Fibroblast of lung (primary cell): ENCODE measurements around the gene ITGA5.
A peak's percentile ranks its signal among the peaks of the same experiment; 100 is the strongest.

Experiments used
- EZH2 ChIP-seq: IDR thresholded peaks from 2 replicates; pipeline ENCODE4 v1.5.1; 2012; ENCODE audit warnings: low read length, control low read depth, mild to moderate bottlenecking; ENCODE audit errors: missing control alignments
- TF ChIP-seq, protein P1 (sequence below), 2 donors: IDR thresholded peaks in 1 of 2; conservative IDR thresholded peaks in 1 of 2; 1 replicate in 1 of 2; 2 replicates in 1 of 2; pipeline ENCODE4 v1.5.1; 2011 to 2012; ENCODE audit warnings: low read length in 2 of 2, control low read depth in 1 of 2, inconsistent platforms in 1 of 2, low read depth in 1 of 2, mild to moderate bottlenecking in 1 of 2

DNA sequence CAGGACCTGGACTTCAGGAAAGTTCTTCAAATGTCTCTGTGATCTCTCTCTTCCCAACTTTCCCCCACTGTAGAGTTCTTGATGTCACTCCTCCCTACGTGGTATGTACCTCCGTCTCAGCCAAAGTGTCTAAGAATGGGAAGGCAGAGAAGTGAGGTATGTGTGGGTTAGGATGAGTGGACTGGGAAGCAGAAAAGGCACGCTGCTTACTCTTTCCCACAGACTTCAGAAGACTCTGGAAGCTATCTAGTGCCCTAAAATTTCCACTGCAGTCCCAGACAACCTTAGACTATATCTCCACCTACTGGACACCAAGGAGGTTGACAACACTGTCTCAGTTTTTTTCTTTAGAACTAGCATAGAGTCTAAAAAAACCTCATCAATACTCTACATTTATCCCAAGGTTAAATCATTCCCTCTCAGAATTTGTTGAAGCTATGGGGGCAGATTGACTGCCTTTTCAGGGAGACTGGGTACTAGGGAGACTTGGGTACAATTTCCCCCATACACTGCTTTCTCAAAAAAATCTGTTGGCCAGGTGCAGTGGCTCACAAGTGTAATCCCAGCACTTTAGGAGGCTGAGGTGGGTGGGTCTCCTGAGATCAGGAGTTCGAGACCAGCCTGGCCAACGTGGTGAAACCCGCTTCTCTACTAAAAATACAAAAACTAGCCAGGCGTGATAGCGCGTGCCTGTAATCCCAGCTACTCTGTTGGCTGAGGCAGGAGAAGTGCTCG lies 20.6 kb upstream of the ITGA5 start:
- TF ChIP-seq, protein P1, sequence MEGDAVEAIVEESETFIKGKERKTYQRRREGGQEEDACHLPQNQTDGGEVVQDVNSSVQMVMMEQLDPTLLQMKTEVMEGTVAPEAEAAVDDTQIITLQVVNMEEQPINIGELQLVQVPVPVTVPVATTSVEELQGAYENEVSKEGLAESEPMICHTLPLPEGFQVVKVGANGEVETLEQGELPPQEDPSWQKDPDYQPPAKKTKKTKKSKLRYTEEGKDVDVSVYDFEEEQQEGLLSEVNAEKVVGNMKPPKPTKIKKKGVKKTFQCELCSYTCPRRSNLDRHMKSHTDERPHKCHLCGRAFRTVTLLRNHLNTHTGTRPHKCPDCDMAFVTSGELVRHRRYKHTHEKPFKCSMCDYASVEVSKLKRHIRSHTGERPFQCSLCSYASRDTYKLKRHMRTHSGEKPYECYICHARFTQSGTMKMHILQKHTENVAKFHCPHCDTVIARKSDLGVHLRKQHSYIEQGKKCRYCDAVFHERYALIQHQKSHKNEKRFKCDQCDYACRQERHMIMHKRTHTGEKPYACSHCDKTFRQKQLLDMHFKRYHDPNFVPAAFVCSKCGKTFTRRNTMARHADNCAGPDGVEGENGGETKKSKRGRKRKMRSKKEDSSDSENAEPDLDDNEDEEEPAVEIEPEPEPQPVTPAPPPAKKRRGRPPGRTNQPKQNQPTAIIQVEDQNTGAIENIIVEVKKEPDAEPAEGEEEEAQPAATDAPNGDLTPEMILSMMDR (conservative IDR thresholded peaks at IDR 0.05 in 1 of 2, IDR thresholded peaks at IDR 0.05 in 1 of 2; ENCODE audit: low read depth in 1 of 2, low read length in 2 of 2), result peak; percentile 80 to 84
- TF ChIP-seq EZH2, result no peak
